OCI-LY1 (cell line): ENCODE results near the gene DPF1.

Experiments
- EZH2 ChIP-seq: fragments of 200-600 bp; sonication (generic), shearing (Covaris generic); IDR thresholded peaks from 2 replicates; pipeline ENCODE4 v1.8.0; 2017; ENCODE audit warnings: borderline replicate concordance, mixed run types, mild to moderate bottlenecking, antibody characterized with exemption, low read length, moderate library complexity, mixed read lengths
- TF ChIP-seq, protein P1 (sequence below): fragments of 200-600 bp; sonication (generic), shearing (Covaris generic); IDR thresholded peaks from 2 replicates; pipeline ENCODE4 v1.5.1; 2017; ENCODE audit warnings: mild to moderate bottlenecking, antibody characterized with exemption, low read length, moderate library complexity, mixed read lengths

GRCh38 chr19:38216785-38217641, 7.0 kb downstream of the DPF1 start:
- no peak for TF ChIP-seq EZH2
- TF ChIP-seq, protein P1, sequence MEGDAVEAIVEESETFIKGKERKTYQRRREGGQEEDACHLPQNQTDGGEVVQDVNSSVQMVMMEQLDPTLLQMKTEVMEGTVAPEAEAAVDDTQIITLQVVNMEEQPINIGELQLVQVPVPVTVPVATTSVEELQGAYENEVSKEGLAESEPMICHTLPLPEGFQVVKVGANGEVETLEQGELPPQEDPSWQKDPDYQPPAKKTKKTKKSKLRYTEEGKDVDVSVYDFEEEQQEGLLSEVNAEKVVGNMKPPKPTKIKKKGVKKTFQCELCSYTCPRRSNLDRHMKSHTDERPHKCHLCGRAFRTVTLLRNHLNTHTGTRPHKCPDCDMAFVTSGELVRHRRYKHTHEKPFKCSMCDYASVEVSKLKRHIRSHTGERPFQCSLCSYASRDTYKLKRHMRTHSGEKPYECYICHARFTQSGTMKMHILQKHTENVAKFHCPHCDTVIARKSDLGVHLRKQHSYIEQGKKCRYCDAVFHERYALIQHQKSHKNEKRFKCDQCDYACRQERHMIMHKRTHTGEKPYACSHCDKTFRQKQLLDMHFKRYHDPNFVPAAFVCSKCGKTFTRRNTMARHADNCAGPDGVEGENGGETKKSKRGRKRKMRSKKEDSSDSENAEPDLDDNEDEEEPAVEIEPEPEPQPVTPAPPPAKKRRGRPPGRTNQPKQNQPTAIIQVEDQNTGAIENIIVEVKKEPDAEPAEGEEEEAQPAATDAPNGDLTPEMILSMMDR, result no peak
